ENCODE measurements around the gene SUSD6. TPM values are rescaled to one million over a fixed set of nuclear protein-coding genes. Genes with fewer than 3 reads are reported as not detected.

SUSD6 gene
- total RNA-seq, 1 donor from 2014 or later: 34.7 TPM

DNA sequence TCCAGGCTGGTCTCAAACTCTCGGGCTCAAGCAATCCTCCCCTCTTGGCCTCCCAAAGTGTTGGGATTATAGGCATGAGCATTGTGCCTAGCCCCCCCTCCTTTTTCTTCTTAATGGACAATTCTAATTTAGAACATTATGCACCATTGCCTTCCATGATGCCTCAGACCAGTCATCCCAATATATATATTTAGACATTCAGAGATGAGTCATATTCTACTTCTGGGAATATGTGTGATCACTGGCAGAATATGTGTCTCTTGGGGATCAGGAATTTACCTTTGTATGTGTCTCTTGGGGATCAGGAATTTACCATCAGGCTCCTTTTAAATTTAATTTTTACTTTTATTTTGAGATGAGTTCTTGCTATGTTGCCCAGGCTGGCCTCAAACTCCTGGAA lies 29.2 kb upstream of the SUSD6 start:
- Mint-ChIP-seq H3K27me3 (ENCODE audit: low read depth) (peaks cover 21% of the 10 kb centered on the region), H3K9me3 (no peaks in the 10 kb centered on the region), H3K4me3 (no peak overlapping the region), H3K36me3 (no peaks in the 10 kb centered on the region), H3K4me1 (peaks cover 2% of the 10 kb centered on the region), H3K27ac (no peak overlapping the region)
- DNase-seq (ENCODE audit: low spot score in 2 of 2, unreplicated experiment in 2 of 2): no peak
- TF ChIP-seq, protein P1, sequence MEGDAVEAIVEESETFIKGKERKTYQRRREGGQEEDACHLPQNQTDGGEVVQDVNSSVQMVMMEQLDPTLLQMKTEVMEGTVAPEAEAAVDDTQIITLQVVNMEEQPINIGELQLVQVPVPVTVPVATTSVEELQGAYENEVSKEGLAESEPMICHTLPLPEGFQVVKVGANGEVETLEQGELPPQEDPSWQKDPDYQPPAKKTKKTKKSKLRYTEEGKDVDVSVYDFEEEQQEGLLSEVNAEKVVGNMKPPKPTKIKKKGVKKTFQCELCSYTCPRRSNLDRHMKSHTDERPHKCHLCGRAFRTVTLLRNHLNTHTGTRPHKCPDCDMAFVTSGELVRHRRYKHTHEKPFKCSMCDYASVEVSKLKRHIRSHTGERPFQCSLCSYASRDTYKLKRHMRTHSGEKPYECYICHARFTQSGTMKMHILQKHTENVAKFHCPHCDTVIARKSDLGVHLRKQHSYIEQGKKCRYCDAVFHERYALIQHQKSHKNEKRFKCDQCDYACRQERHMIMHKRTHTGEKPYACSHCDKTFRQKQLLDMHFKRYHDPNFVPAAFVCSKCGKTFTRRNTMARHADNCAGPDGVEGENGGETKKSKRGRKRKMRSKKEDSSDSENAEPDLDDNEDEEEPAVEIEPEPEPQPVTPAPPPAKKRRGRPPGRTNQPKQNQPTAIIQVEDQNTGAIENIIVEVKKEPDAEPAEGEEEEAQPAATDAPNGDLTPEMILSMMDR (IDR thresholded peaks at IDR 0.05; ENCODE audit: unreplicated experiment): no peak

DNA sequence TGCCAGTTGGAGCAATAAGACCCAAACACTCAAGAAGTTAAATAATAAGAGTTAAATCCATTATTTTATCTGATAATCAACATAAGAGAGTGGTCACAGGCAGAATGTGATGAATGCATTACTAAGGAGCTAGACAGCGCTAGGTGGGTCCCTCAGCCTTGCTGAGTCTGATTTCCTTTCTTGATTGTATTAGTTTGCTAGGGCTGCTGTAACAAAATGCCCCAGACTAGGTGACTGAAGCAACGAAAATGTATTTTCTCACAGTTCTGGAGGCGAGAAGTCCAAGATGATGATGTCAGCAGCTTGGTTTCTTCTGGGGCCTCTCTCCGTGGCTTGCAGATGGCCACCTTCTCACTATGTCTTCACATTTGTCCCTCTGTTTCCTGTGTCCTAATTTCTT lies 28.6 kb upstream of the SUSD6 start:
- peaks cover 17% of the 10 kb centered on the region for H3K27me3 Mint-ChIP-seq (ENCODE audit: low read depth)
- TF ChIP-seq, protein P1 (IDR thresholded peaks at IDR 0.05; ENCODE audit: unreplicated experiment): no peak
- no peaks in the 10 kb centered on the region for H3K9me3 Mint-ChIP-seq
- no peak for DNase-seq (ENCODE audit: low spot score in 2 of 2, unreplicated experiment in 2 of 2)
- no peak overlapping the region for H3K27ac Mint-ChIP-seq
- H3K4me3 Mint-ChIP-seq: no peak overlapping the region
- peaks cover 2% of the 10 kb centered on the region for H3K4me1 Mint-ChIP-seq
- no peaks in the 10 kb centered on the region for H3K36me3 Mint-ChIP-seq

DNA sequence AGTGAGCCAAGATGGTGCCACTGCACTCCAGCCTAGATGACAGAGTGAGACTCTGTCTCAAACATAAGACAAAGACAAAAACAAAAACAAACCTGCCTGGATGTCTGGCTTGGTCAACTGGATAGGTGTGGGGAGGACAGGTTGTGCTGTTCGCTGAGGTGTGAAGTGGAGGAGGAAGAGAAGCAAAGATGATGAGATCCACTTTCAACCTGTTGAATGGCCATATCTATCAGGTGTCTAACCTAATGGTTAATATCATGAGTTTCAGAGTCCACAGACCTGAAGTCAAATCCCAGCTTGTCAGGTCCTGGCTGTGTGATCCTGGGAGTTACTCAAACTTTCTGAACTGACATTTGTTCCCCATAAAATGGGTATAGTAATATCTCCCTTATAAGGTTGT lies 27.0 kb upstream of the SUSD6 start:
- H3K4me3 Mint-ChIP-seq: no peak overlapping the region
- no peaks in the 10 kb centered on the region for H3K36me3 Mint-ChIP-seq
- TF ChIP-seq, protein P1 (IDR thresholded peaks at IDR 0.05; ENCODE audit: unreplicated experiment): no peak
- no peak overlapping the region for H3K27ac Mint-ChIP-seq
- H3K4me1 Mint-ChIP-seq: peaks cover 2% of the 10 kb centered on the region
- DNase-seq (ENCODE audit: low spot score in 2 of 2, unreplicated experiment in 2 of 2): no peak
- peaks cover 4% of the 10 kb centered on the region for H3K27me3 Mint-ChIP-seq (ENCODE audit: low read depth)
- H3K9me3 Mint-ChIP-seq: no peaks in the 10 kb centered on the region

DNA sequence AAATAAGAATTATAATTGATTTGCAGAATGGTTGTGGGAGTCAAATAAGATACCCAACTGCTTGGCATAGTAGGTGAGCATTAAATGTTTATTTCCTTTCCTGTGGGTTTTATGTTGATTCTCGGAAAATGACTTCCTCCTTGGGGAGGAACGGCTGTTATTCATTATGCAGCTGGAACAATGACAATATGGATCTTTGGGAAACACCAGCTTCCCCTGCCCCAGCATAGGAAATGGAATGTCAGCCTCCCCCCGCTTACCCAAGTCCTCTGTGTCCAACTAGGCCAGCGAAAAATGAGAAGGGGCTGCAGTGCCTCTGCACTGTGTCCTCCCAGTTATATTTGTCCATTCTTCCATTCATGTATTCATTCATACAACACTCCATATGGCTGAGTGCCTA lies 25.0 kb upstream of the SUSD6 start:
- no peaks in the 10 kb centered on the region for H3K9me3 Mint-ChIP-seq
- DNase-seq (ENCODE audit: low spot score in 2 of 2, unreplicated experiment in 2 of 2): no peak
- no peaks in the 10 kb centered on the region for H3K36me3 Mint-ChIP-seq
- TF ChIP-seq, protein P1 (IDR thresholded peaks at IDR 0.05; ENCODE audit: unreplicated experiment): no peak
- H3K4me1 Mint-ChIP-seq: peaks cover 4% of the 10 kb centered on the region
- no peak overlapping the region for H3K27ac Mint-ChIP-seq
- peaks cover 4% of the 10 kb centered on the region for H3K27me3 Mint-ChIP-seq (ENCODE audit: low read depth)
- H3K4me3 Mint-ChIP-seq: no peak overlapping the region

DNA sequence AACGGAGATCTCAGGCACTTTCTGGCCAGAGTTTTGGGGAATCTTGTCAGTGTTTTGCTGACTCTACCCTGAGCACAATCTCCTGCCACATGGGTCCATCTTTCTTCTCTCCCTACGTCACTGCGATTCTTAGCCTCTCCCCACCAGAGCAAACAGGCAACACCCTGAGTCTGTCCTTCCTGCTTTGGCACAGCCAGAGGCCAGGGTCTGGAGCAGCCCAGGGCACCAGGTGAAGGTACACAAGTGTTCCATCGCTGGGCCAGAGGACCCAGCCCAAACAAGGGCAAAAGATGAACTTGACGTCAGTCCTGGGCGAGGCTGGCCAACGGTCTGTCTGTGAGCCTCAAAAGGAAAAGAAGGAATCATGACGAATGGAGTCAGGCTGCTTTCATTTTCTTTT lies 24.0 kb upstream of the SUSD6 start:
- H3K4me3 Mint-ChIP-seq: no peak overlapping the region
- H3K27ac Mint-ChIP-seq: no peak overlapping the region
- no peaks in the 10 kb centered on the region for H3K36me3 Mint-ChIP-seq
- TF ChIP-seq, protein P1 (IDR thresholded peaks at IDR 0.05; ENCODE audit: unreplicated experiment): no peak
- peaks cover 4% of the 10 kb centered on the region for H3K27me3 Mint-ChIP-seq (ENCODE audit: low read depth)
- no peak for DNase-seq (ENCODE audit: low spot score in 2 of 2, unreplicated experiment in 2 of 2)
- H3K9me3 Mint-ChIP-seq: no peaks in the 10 kb centered on the region
- H3K4me1 Mint-ChIP-seq: peaks cover 8% of the 10 kb centered on the region

DNA sequence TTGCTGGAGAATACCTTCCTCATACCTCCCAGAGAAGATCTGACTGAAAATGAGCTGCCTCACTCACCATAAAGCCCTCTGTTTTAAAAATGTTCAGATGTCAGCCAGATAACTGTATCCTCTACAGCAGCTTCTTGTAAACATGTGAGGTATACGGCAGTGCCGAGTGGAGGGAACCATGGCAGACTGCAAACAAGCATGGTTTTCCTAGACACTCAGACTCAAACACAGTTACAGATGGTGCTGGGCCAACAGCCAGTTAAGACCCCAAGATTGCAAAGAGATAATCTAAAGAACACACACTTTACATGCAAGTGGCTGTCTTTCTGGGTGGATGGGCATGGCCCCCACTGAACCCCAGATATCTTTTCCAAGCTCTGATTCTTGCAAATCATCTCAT lies 20.1 kb upstream of the SUSD6 start:
- Mint-ChIP-seq H3K9me3 (no peaks in the 10 kb centered on the region), H3K36me3 (no peaks in the 10 kb centered on the region), H3K27me3 (ENCODE audit: low read depth) (no peaks in the 10 kb centered on the region), H3K27ac (no peak overlapping the region), H3K4me1 (peaks cover 27% of the 10 kb centered on the region), H3K4me3 (no peak overlapping the region)
- TF ChIP-seq, protein P1 (IDR thresholded peaks at IDR 0.05; ENCODE audit: unreplicated experiment): no peak
- DNase-seq (ENCODE audit: low spot score in 2 of 2, unreplicated experiment in 2 of 2): no peak

Measured in mesothelial cell of epicardium (in vitro differentiated cells).